Keratinocyte (primary cell): Measurements from ENCODE around the gene GLG1. TPM values are rescaled to one million over a fixed set of nuclear protein-coding genes. Genes with fewer than 3 reads are reported as not detected.

ENCODE experiments used
- DNase-seq: peaks from one replicate; pipeline ENCODE4 v3.0.0-alpha.2; 2011; ENCODE audit warnings: low read depth, missing footprints, low spot score
- FAIRE-seq: peaks from 2 replicates; lab custom pipeline; 2011; peaks lifted over from hg19 to GRCh38; lab: Jason Lieb, UNC
- H2AFZ ChIP-seq: 2 replicates; pipeline ENCODE4 v1.6.0; 2012; ENCODE audit warnings: low read length, control low read depth, inconsistent platforms; ENCODE audit not compliant: control insufficient read depth
- H3K27ac ChIP-seq: 2 replicates; pipeline ENCODE4 v1.5.1; 2011; ENCODE audit warnings: low read length; ENCODE audit not compliant: control insufficient read depth, insufficient read depth
- H3K27me3 ChIP-seq: 3 replicates; pipeline ENCODE4 v1.6.0; 2011; ENCODE audit warnings: low read length; ENCODE audit not compliant: control insufficient read depth, insufficient read depth; ENCODE audit errors: extremely low read depth
- H3K36me3 ChIP-seq, 2 experiments: 2 replicates in 1 of 2; 3 replicates in 1 of 2; pipeline ENCODE4 v1.5.1; 2011; ENCODE audit warnings: low read length in 2 of 2, mild to moderate bottlenecking in 1 of 2; ENCODE audit not compliant: control insufficient read depth in 2 of 2, insufficient read depth in 2 of 2; ENCODE audit errors: extremely low read depth in 1 of 2
- H3K4me1 ChIP-seq: 3 replicates; pipeline ENCODE4 v1.5.1; 2011; ENCODE audit warnings: low read length; ENCODE audit not compliant: control insufficient read depth, insufficient read depth; ENCODE audit errors: extremely low read depth
- H3K4me2 ChIP-seq: 3 replicates; pipeline ENCODE4 v1.6.0; 2011; ENCODE audit warnings: low read depth, low read length; ENCODE audit not compliant: control insufficient read depth, insufficient read depth; ENCODE audit errors: extremely low read depth
- H3K4me3 ChIP-seq, 3 experiments: fragments of 200-600 bp in 1 of 3; sonication (generic) in 1 of 3; 2 replicates in 2 of 3; 3 replicates in 1 of 3; pipeline ENCODE4 v1.5.1; 2011 to 2016; ENCODE audit warnings: low read length in 3 of 3, mild to moderate bottlenecking in 3 of 3, control low read depth in 2 of 3, inconsistent platforms in 1 of 3, low read depth in 1 of 3, mixed read lengths in 1 of 3, mixed run types in 1 of 3, moderate library complexity in 1 of 3; ENCODE audit not compliant: control insufficient read depth in 2 of 3, insufficient read depth in 2 of 3; ENCODE audit errors: extremely low read depth in 1 of 3
- H3K79me2 ChIP-seq: 2 replicates; pipeline ENCODE4 v1.6.0; 2012; ENCODE audit warnings: low read length; ENCODE audit not compliant: control insufficient read depth, insufficient read depth
- H3K9ac ChIP-seq: 3 replicates; pipeline ENCODE4 v1.6.0; 2011; ENCODE audit warnings: low read length; ENCODE audit not compliant: control insufficient read depth, insufficient read depth; ENCODE audit errors: extremely low read depth
- H3K9me1 ChIP-seq: 3 replicates; pipeline ENCODE4 v1.6.0; 2011; ENCODE audit warnings: low read length; ENCODE audit not compliant: control insufficient read depth, insufficient read depth; ENCODE audit errors: extremely low read depth
- H3K9me3 ChIP-seq: 2 replicates; pipeline ENCODE4 v1.5.1; 2012; ENCODE audit warnings: low read depth, low read length; ENCODE audit not compliant: control insufficient read depth
- H4K20me1 ChIP-seq: 3 replicates; pipeline ENCODE4 v1.6.0; 2011; ENCODE audit warnings: low read length; ENCODE audit not compliant: control insufficient read depth, insufficient read depth; ENCODE audit errors: extremely low read depth
- CTCF ChIP-seq, 3 experiments: IDR thresholded peaks in 1 of 3; conservative IDR thresholded peaks in 1 of 3; optimal IDR thresholded peaks in 1 of 3; 2 replicates in 2 of 3; 3 replicates in 1 of 3; pipeline versions ENCODE3 to v1.5.1; 2011; ENCODE audit warnings: low read length in 3 of 3, mild to moderate bottlenecking in 3 of 3, moderate library complexity in 2 of 3, control low read depth in 1 of 3, inconsistent platforms in 1 of 3; ENCODE audit not compliant: insufficient read depth in 2 of 3; ENCODE audit errors: extremely low read depth in 1 of 3
- EZH2 ChIP-seq: IDR thresholded peaks from one replicate; pipeline ENCODE4 v1.6.1; 2012; ENCODE audit warnings: inconsistent platforms, mild to moderate bottlenecking, low read length, moderate library complexity
- dilution Hi-C: fragments of 300-500 bp; cut with MboI; formaldehyde crosslinking; loops from one replicate; pipeline ENCODE4 v1.7.0; 2020; ENCODE audit warnings: low sequenced_read_pairs; ENCODE audit not compliant: extremely low pct_ligation_motif_present
- polyA plus RNA-seq, 5 experiments: library from polyadenylated mRNA; depleted of rRNA in 3 of 5; stranded (reverse) in 3 of 5; stranded (forward) in 1 of 5; unstranded in 1 of 5; fragments of >200 nt; gene quantifications; 1 replicate in 1 of 5; 2 replicates in 3 of 5; 3 replicates in 1 of 5; pipeline versions ENCODE4 v1.2.1 to v1.2.3, GENCODE V29; 2011 to 2012; ENCODE audit warnings: missing spikeins in 2 of 5, low read depth in 1 of 5, low replicate concordance in 1 of 5

Gene GLG1
- polyA plus RNA-seq, 1 donor (not counting 4 experiments of a cell fraction or from before 2014, with no cell fraction given) = 63.6 TPM

GRCh38 chr16:74439685-74440084 lies 167.2 kb downstream of the GLG1 start:
- DNase-seq (no peak), FAIRE-seq (no peak)
- Histone ChIP-seq H3K9me3 (no peaks in the 10 kb centered on the region), H3K79me2 (no peaks in the 10 kb centered on the region), H3K4me1 (no peaks in the 10 kb centered on the region), H3K27me3 (no peaks in the 10 kb centered on the region), H3K4me2 (no peak overlapping the region), H3K9me1 (no peaks in the 10 kb centered on the region), H3K27ac (no peak overlapping the region), H3K4me3 (no peak overlapping the region), H4K20me1 (no peaks in the 10 kb centered on the region), H2AFZ (no peak overlapping the region), H3K36me3 (peaks cover 0 to 1% of the 10 kb centered on the region in 2 experiments), H3K9ac (no peak overlapping the region)
- TF ChIP-seq CTCF (optimal IDR thresholded peaks at IDR 0.05 in 1 of 3, IDR thresholded peaks at IDR 0.05 in 1 of 3, conservative IDR thresholded peaks at IDR 0.05 in 1 of 3; ENCODE audit: extremely low read depth in 1 of 3, insufficient read depth in 2 of 3, low read length in 3 of 3) (no peak), EZH2 (no peak)
- dilution Hi-C loops = no loop called here

- H3K36me3 ChIP-seq = peaks cover 0 to 1% of the 10 kb centered on the region in 2 experiments
- FAIRE-seq = no peak
- dilution Hi-C loops = no loop called here
Observed at GRCh38 chr16:74438492-74438979, 168.4 kb downstream of the GLG1 start.

More at GRCh38 chr16:74438492-74438979, 168.4 kb downstream of the GLG1 start:
- no peak overlapping the region for H3K4me2 ChIP-seq
- H3K4me3 ChIP-seq = no peak overlapping the region
- no peak for DNase-seq
- no peaks in the 10 kb centered on the region for H3K9me3 ChIP-seq
- H3K79me2 ChIP-seq = no peaks in the 10 kb centered on the region
- no peak for TF ChIP-seq EZH2
- no peak for TF ChIP-seq CTCF (optimal IDR thresholded peaks at IDR 0.05 in 1 of 3, IDR thresholded peaks at IDR 0.05 in 1 of 3, conservative IDR thresholded peaks at IDR 0.05 in 1 of 3; ENCODE audit: extremely low read depth in 1 of 3, insufficient read depth in 2 of 3, low read length in 3 of 3)
- no peak overlapping the region for H2AFZ ChIP-seq
- no peaks in the 10 kb centered on the region for H3K4me1 ChIP-seq
- H4K20me1 ChIP-seq = no peaks in the 10 kb centered on the region
- H3K9me1 ChIP-seq = no peaks in the 10 kb centered on the region
- H3K27ac ChIP-seq = no peak overlapping the region
- no peak overlapping the region for H3K9ac ChIP-seq
- H3K27me3 ChIP-seq = no peaks in the 10 kb centered on the region
